H4 (cell line): ENCODE measurements around the gene HSD3B1. TPM values are rescaled to one million over a fixed set of nuclear protein-coding genes. Genes with fewer than 3 reads are reported as not detected.
"Not testable (repeated sequence)": the region's sequence is repeated elsewhere in the genome, so short reads cannot be mapped to it uniquely, and the experiment has no call there.

ENCODE experiments used
- DNase-seq: peaks from one replicate; pipeline ENCODE4 v3.0.0-alpha.2; 2015; ENCODE audit warnings: low spot score
- total RNA-seq: library from RNA; depleted of rRNA; stranded (reverse); fragments of >200 nt; shearing (Covaris generic); gene quantifications from 2 replicates; pipeline ENCODE4 v1.2.3, GENCODE V29; 2014; rRNA removed

HSD3B1 gene
- total RNA-seq, 1 experiment from 2014 or later = not detected

- DNase-seq = peak; percentile 27
These were observed 46.5 kb downstream of the HSD3B1 start for GRCh38 chr1:119553302-119554071.

GRCh38 chr1:119554183-119554582 is 47.2 kb downstream of the HSD3B1 start:
- DNase-seq = peak; percentile 95

GRCh38 chr1:119556423-119556822 is 49.4 kb downstream of the HSD3B1 start:
- no peak for DNase-seq

- DNase-seq = not testable (repeated sequence)
These were observed 53.4 kb downstream of the HSD3B1 start for GRCh38 chr1:119560402-119560801.

GRCh38 chr1:119564548-119564947 is 57.5 kb downstream of the HSD3B1 start:
- DNase-seq = no peak

Other genes starting within 250 kb of the HSD3B1 start
- not detected in 2 replicates for gene HAO2, start 138.4 kb upstream of the HSD3B1 start, total RNA-seq
- gene HSD3B2, start 92.1 kb upstream of the HSD3B1 start, total RNA-seq = not detected in 2 replicates
- gene ZNF697, start 141.1 kb downstream of the HSD3B1 start, total RNA-seq = 5.3 and 6.2 TPM in 2 replicates
- 338 and 346 TPM in 2 replicates for gene PHGDH, start 204.7 kb downstream of the HSD3B1 start, total RNA-seq